ENCODE measurements around the gene ACSBG1. TPM values are rescaled to one million over a fixed set of nuclear protein-coding genes. Genes with fewer than 3 reads are reported as not detected.

The ACSBG1 gene
- total and polyA plus RNA-seq, 12 donors = 1.9 to 42.3 (median 5.6) TPM

GRCh38 chr15:78223396-78224022 is 10.9 kb downstream of the ACSBG1 start:
- intact Hi-C loops (cut with DNase I) = no loop called here
- WGBS, 4 donors = 64 to 79% (median 74%) methylated on average over 4 of the region's 4 CpGs
- H3K27ac ChIP-seq = no peak overlapping the region

DNA sequence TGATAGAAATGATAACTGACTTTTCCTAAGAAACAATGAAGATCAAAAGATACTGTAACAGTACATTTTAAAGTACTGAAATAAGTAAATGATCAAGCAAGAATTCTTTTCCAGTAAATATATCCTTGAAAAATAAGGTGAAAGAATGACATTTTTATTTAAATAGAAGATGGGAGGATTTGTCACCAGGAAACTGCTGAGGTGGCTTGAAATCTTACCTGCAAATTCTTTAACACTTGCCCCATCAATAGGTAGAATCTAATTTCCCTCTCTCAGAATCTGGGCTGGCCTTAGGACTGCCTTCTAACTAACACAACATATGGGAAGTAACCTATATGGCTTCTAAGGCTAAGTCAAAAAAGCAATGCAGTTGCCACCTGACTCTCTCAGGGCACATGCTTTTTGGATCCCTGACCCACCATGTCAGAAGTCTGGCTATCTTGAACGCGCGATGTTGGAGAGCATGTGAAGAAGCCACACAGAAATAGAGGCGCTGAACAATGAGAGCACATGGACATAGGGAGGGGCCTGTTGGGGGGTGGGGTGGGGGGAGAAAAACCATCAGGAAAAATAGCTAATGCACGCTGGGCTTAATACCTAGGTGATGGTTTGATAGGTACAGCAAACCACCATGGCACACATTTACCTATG is 11.5 kb downstream of the ACSBG1 start:
- H3K27ac ChIP-seq = no peak overlapping the region
- intact Hi-C loops (cut with DNase I) = no loop called here
- H3K27me3 ChIP-seq = no peaks in the 10 kb centered on the region
- TF ChIP-seq, protein P1, sequence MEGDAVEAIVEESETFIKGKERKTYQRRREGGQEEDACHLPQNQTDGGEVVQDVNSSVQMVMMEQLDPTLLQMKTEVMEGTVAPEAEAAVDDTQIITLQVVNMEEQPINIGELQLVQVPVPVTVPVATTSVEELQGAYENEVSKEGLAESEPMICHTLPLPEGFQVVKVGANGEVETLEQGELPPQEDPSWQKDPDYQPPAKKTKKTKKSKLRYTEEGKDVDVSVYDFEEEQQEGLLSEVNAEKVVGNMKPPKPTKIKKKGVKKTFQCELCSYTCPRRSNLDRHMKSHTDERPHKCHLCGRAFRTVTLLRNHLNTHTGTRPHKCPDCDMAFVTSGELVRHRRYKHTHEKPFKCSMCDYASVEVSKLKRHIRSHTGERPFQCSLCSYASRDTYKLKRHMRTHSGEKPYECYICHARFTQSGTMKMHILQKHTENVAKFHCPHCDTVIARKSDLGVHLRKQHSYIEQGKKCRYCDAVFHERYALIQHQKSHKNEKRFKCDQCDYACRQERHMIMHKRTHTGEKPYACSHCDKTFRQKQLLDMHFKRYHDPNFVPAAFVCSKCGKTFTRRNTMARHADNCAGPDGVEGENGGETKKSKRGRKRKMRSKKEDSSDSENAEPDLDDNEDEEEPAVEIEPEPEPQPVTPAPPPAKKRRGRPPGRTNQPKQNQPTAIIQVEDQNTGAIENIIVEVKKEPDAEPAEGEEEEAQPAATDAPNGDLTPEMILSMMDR (IDR thresholded peaks at IDR 0.05) = no peak
- TF ChIP-seq POLR2A (IDR thresholded peaks at IDR 0.05) = no peak
- H3K36me3 ChIP-seq (replicated peaks in 1 of 2) = no peaks in the 10 kb centered on the region
- no peaks in the 10 kb centered on the region for H3K4me1 ChIP-seq (replicated peaks in 1 of 2)
- H3K4me3 ChIP-seq = no peak overlapping the region
- no peaks in the 10 kb centered on the region for H3K9me3 ChIP-seq (replicated peaks in 1 of 3)
- WGBS, 4 donors = 94 to 97% (median 97%) methylated on average over 5 of the region's 5 CpGs
- DNase-seq = no peak

More at GRCh38 chr15:78223396-78224022, 10.9 kb downstream of the ACSBG1 start:
- Histone ChIP-seq H3K36me3 (replicated peaks in 1 of 2) (no peaks in the 10 kb centered on the region), H3K27me3 (no peaks in the 10 kb centered on the region), H3K4me1 (replicated peaks in 1 of 2) (no peaks in the 10 kb centered on the region), H3K4me3 (no peak overlapping the region), H3K9me3 (replicated peaks in 1 of 3) (no peaks in the 10 kb centered on the region)
- no peak for TF ChIP-seq POLR2A (IDR thresholded peaks at IDR 0.05)
- TF ChIP-seq, protein P1 (IDR thresholded peaks at IDR 0.05) = no peak
- no peak for DNase-seq

GRCh38 chr15:78220713-78221112 is 13.7 kb downstream of the ACSBG1 start:
- no peaks in the 10 kb centered on the region for H3K9me3 ChIP-seq (replicated peaks in 1 of 3)
- H3K27me3 ChIP-seq = no peaks in the 10 kb centered on the region
- no peak overlapping the region for H3K27ac ChIP-seq
- H3K4me3 ChIP-seq = no peak overlapping the region
- 73 to 93% (median 88%) methylated on average over 1 of the region's 1 CpG for WGBS, 4 donors
- no peak for DNase-seq
- intact Hi-C loops (cut with DNase I) = no loop called here
- no peak for TF ChIP-seq POLR2A (IDR thresholded peaks at IDR 0.05)
- TF ChIP-seq, protein P1 (IDR thresholded peaks at IDR 0.05) = no peak
- no peaks in the 10 kb centered on the region for H3K36me3 ChIP-seq (replicated peaks in 1 of 2)
- H3K4me1 ChIP-seq (replicated peaks in 1 of 2) = peaks cover 7 to 10% of the 10 kb centered on the region in 2 donors

DNA sequence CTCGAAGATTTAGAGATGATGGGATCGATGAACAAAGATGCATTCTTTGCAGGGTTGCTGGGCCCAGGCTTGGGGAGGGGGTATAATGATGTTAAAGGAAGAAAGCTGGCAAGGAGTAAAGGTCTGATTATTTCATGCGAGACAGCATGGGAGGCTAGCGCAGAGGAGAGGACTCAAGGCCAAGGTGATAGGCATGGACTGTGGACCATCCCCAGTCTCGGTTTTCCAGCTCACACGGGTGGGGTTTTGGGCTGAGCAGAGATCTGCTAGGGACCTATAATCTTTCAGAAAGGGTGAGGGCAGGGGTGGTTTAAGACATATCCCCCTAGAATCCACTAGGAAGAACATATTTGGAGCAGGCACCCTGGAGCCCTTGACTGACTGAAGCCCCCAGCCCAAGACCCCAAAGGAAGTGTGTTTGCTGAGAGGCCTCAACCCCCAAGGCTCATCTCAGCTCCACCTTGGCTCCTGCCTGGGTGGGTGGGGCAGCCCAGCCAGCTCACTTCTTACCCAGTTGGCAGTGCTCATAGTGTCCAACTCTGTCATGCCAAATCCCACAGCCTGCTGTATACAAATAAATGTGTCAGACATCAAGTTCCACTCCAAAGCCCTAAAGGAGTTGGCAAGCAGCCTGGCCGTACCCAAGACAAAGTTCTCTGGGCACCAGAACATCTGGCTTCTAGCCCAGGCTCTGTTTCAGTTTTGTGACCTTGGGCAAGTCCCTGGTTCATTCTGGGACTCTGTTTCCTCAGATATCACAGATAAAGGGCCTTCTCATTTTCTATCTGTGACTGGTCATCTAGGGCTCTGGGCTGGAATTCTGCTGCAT is 17.9 kb downstream of the ACSBG1 start:
- Histone ChIP-seq H3K4me3 (no peak overlapping the region), H3K27ac (peak overlapping the region; percentile 23 to 83 (median 68)), H3K9me3 (replicated peaks in 1 of 3) (no peaks in the 10 kb centered on the region), H3K36me3 (replicated peaks in 1 of 2) (no peaks in the 10 kb centered on the region), H3K4me1 (replicated peaks in 1 of 2) (peaks cover 32% of the 10 kb centered on the region in 2 donors), H3K27me3 (no peaks in the 10 kb centered on the region)
- intact Hi-C loops (cut with DNase I) = no loop called here
- WGBS, 4 donors = 48 to 62% (median 51%) methylated on average over 7 of the region's 7 CpGs
- no peak for TF ChIP-seq POLR2A (IDR thresholded peaks at IDR 0.05)
- TF ChIP-seq, protein P1 (IDR thresholded peaks at IDR 0.05) = no peak
- peak; percentile 95 to 97 (median 96) for DNase-seq
